ENCODE measurements around the gene PCDHB12.
"Not testable (repeated sequence)": the region's sequence is repeated elsewhere in the genome, so short reads cannot be mapped to it uniquely, and the experiment has no call there.

The PCDHB12 gene

DNA sequence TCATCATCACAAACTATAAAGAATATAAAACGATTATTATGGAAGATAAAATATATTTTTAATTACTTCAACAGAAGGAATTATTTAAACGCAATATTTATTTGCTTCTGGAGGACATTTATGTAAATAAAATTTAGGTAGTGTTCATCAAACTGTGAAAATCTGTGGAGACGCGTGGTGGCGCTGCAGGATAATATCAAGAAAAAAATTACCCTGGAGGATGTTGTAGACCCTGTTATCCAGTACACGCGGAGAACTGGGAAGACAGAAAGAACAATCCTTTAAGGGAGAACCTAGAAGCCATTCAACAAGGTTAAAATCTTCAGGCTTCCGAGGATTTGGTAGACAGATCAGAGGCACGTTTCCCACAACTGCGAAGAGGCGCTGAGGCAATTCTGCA is at the start of gene PCDHB12:
TSS of gene PCDHB12 (plus strand) at position 242 of the 400 bp plus-strand sequence. CDS start 189 bp downstream, outside the sequence.
- DNase-seq = peak; percentile 59

DNA sequence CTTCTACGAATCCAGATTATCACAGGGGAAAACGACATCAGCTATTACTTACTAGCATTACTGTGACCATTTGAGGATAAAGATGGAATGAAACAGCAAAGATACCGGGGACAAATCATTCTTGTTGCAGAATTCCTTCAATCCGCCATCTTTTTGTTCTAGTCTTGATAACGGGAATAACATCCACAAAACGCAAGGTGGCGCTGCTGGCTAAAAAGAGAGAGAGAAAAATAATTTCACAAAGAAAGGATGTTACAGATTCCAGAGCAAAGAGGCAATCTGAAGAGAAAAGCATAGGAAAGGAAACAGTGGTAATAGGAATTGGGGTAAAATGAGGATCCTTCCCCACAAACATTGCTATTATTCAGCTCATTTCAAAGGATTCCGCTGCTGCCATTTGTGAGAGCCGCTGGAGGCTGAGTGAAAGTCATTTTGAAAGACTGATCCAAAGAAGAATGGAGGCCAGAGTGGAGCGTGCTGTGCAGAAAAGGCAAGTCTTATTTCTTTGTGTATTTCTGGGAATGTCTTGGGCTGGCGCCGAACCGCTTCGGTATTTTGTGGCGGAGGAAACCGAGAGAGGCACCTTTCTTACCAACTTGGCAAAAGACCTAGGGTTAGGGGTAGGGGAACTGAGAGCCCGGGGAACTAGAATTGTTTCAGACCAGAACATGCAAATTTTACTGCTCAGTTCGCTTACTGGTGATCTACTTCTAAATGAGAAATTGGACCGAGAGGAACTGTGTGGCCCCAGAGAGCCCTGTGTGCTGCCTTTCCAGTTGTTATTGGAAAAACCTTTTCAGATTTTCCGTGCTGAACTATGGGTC is 35.9 kb upstream of the PCDHB12 start, which contains the start of gene PCDHB7:
TSS of gene PCDHB7 (plus strand) at position 264 of the 824 bp plus-strand sequence. CDS start at position 456, 192 bp downstream.
- DNase-seq = peak; percentile 12

DNA sequence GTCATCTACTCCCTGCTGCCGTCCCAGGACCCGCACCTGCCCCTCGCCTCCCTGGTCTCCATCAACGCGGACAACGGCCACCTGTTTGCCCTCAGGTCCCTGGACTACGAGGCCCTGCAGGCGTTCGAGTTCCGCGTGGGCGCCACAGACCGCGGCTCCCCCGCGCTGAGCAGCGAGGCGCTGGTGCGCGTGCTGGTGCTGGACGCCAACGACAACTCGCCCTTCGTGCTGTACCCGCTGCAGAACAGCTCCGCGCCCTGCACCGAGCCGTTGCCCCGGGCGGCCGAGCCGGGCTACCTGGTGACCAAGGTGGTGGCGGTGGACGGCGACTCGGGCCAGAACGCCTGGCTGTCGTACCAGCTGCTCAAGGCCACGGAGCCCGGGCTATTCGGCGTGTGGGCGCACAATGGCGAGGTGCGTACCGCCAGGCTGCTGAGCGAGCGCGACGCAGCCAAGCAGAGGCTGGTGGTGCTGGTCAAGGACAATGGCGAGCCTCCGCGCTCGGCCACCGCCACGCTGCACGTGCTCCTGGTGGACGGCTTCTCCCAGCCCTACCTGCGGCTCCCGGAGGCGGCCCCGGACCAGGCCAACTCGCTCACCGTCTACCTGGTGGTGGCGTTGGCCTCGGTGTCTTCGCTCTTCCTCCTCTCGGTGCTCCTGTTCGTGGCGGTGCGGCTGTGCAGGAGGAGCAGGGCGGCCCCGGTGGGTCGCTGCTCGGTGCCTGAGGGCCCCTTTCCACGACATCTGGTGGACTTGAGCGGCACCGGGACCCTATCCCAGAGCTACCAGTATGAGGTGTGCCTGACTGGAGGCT is 34.0 kb upstream of the PCDHB12 start:
- not testable (repeated sequence) for DNase-seq

DNA sequence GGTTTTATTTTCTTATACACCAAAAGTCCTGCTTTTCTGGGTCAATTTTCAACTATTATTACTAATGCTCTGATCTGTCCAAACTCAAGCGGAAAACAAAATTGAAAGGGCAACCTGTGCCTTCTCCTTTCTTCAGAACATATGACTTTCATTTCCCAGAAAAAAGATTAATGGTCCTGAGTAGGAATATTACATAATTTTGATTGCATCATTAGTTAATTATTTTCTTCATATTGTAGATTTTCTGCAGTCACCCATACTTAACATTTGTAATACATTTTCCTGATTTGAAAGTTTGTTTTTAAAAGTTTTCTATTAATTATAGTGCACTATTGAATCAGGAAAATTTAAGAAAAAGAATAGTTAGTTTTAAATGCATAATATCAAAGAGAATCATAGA is 32.6 kb upstream of the PCDHB12 start:
- no peak for DNase-seq

DNA sequence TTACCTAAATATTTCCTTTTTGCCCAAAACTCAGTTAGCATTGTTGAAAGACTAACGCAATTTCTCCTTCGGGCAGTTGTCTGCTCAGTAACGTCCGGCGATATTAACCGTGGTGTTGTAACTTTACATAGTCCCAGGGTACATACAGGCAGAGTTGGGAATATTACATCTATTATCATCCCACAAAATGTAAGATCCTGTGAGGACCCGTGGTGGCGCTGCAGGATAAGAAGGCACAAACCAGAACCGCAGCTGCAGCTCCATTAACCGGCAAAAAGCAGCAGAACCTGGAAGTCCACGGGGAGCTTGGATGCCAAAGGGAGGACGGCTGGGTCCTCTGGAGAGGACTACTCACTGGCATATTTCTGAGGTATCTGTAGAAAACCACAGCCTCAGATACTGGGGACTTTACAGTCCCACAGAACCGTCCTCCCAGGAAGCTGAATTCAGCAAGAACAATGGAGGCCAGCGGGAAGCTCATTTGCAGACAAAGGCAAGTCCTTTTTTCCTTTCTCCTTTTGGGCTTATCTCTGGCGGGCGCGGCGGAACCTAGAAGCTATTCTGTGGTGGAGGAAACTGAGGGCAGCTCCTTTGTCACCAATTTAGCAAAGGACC is 30.8 kb upstream of the PCDHB12 start, which contains the start of gene PCDHB8:
TSS of gene PCDHB8 (plus strand) at position 214 of the 615 bp plus-strand sequence. CDS start at position 459, 245 bp downstream.
- DNase-seq = peak; percentile 45

DNA sequence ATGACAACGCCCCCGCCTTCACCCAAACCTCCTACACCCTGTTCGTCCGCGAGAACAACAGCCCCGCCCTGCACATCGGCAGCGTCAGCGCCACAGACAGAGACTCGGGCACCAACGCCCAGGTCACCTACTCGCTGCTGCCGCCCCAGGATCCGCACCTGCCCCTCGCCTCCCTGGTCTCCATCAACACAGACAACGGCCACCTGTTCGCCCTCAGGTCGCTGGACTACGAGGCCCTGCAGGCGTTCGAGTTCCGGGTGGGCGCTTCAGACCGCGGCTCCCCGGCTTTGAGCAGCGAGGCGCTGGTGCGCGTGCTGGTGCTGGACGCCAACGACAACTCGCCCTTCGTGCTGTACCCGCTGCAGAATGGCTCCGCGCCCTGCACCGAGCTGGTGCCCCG is 29.1 kb upstream of the PCDHB12 start:
- not testable (repeated sequence) for DNase-seq

DNA sequence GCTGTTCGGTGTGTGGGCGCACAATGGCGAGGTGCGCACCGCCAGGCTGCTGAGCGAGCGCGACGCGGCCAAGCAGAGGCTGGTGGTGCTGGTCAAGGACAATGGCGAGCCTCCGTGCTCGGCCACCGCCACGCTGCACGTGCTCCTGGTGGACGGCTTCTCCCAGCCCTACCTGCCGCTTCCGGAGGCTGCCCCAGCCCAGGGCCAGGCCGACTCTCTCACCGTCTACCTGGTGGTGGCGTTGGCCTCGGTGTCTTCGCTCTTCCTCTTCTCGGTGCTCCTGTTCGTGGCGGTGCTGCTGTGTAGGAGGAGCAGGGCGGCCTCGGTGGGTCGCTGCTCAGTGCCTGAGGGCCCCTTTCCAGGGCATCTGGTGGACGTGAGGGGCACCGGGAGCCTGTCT is 28.6 kb upstream of the PCDHB12 start:
- DNase-seq = not testable (repeated sequence)

DNA sequence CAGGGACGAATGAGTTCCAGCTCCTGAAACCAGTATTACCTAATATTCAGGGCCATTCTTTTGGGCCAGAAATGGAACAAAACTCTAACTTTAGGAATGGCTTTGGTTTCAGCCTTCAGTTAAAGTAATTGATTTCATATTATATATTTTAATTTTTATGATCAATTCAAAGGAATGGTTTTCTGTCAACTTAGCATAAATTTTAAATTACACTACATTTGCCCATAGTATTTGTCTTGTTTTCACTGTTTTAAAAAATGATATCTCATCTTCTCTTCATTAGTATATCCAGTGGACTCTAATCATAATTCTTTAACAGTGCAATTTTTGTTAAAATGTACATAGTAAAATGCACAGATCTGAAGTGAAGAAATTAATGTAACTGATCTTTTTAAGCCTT is 28.2 kb upstream of the PCDHB12 start:
- no peak for DNase-seq

DNA sequence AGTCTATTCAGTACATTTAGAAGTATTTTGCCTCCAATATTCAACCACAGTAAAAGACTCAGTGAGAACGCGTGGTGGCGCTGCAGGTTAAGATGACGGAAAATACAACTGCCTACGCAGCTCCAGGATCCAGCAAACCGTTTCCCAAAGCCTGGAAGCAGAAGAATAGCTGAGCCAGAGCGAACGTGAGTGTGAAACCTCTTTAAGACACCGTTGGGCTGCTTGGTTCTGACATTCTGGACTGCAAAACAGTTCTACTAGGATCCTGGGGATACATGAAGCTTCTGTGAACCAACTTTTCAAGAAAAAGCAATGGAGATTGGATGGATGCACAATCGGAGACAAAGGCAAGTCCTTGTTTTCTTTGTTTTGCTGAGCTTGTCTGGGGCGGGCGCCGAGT is 26.3 kb upstream of the PCDHB12 start, which contains the start of gene PCDHB16:
TSS of gene PCDHB16 (plus strand) at position 140 of the 400 bp plus-strand sequence. CDS start at position 313, 173 bp downstream.
- DNase-seq = peak; percentile 28

DNA sequence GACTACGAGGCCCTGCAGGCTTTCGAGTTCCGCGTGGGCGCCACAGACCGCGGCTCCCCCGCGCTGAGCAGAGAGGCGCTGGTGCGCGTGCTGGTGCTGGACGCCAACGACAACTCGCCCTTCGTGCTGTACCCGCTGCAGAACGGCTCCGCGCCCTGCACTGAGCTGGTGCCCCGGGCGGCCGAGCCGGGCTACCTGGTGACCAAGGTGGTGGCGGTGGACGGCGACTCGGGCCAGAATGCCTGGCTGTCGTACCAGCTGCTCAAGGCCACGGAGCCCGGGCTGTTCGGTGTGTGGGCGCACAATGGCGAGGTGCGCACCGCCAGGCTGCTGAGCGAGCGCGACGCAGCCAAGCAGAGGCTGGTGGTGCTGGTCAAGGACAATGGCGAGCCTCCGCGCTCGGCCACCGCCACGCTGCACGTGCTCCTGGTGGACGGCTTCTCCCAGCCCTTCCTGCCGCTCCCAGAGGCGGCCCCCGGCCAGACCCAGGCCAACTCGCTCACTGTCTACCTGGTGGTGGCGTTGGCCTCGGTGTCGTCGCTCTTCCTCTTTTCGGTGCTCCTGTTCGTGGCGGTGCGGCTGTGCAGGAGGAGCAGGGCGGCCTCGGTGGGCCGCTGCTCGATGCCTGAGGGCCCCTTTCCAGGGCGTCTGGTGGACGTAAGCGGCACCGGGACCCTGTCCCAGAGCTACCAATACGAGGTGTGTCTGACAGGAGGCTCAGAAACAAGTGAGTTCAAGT is 24.2 kb upstream of the PCDHB12 start:
- not testable (repeated sequence) for DNase-seq

DNA sequence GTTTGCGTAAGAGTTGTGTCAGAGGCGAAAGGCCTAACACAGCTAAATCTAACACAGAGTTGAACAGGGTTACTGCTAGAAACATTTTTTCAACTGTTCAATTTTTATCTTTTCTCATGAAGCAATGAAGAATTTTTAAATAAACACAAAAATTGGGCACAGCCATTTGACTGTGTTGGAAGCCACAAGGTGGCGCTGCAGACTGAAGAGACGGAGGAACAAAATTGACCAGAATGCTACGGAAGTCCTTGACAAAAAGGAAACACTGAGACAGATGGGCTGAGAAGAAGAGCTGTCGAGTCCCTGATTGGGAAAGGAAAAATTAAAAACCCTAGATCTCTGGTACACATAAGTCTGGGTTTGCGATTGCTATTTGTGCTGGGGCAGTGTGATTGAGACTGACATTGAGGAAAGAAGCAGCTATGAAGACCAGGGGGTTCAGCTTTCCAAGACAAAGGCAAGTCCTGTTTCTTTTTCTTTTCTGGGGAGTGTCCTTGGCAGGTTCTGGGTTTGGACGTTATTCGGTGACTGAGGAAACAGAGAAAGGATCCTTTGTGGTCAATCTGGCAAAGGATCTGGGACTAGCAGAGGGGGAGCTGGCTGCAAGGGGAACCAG is 21.5 kb upstream of the PCDHB12 start, which contains the start of gene PCDHB9:
TSS of gene PCDHB9 (plus strand) at position 265 of the 616 bp plus-strand sequence. CDS start at position 423, 158 bp downstream.
- DNase-seq = peak; percentile 63

DNA sequence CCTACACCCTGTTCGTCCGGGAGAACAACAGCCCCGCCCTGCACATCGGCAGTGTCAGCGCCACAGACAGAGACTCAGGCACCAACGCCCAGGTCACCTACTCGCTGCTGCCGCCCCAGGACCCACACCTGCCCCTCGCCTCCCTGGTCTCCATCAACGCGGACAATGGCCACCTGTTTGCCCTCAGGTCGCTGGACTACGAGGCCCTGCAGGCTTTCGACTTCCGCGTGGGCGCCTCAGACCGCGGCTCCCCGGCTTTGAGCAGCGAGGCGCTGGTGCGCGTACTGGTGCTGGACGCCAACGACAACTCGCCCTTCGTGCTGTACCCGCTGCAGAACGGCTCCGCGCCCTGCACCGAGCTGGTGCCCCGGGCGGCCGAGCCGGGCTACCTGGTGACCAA is 19.8 kb upstream of the PCDHB12 start:
- DNase-seq = not testable (repeated sequence)

DNA sequence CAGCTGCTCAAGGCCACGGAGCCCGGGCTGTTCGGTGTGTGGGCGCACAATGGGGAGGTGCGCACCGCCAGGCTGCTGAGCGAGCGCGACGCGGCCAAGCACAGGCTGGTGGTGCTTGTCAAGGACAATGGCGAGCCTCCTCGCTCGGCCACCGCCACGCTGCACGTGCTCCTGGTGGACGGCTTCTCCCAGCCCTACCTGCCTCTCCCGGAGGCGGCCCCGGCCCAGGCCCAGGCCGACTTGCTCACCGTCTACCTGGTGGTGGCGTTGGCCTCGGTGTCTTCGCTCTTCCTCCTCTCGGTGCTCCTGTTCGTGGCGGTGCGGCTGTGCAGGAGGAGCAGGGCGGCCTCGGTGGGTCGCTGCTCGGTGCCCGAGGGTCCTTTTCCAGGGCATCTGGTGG is 19.4 kb upstream of the PCDHB12 start:
- DNase-seq = not testable (repeated sequence)

DNA sequence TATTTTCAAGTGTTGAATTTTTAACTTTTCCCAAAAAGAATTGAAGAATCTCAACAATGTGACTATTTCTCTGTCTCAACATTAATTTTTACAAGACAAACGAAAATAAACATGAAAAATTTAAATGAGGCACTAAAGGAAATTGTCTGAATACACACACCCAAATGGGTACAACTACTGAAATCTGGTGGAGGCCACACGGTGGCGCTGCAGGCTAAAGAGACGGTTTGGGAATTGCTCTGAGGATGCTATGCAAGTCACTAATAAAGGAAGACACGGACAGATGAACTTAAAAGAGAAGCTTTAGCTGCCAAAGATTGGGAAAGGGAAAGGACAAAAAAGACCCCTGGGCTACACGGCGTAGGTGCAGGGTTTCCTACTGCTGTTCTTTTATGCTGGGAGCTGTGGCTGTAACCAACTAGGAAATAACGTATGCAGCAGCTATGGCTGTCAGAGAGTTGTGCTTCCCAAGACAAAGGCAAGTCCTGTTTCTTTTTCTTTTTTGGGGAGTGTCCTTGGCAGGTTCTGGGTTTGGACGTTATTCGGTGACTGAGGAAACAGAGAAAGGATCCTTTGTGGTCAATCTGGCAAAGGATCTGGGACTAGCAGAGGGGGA is 16.3 kb upstream of the PCDHB12 start, which contains the start of gene PCDHB10:
TSS of gene PCDHB10 (plus strand) at position 244 of the 616 bp plus-strand sequence. CDS start at position 444, 200 bp downstream.
- peak; percentile 53 for DNase-seq

DNA sequence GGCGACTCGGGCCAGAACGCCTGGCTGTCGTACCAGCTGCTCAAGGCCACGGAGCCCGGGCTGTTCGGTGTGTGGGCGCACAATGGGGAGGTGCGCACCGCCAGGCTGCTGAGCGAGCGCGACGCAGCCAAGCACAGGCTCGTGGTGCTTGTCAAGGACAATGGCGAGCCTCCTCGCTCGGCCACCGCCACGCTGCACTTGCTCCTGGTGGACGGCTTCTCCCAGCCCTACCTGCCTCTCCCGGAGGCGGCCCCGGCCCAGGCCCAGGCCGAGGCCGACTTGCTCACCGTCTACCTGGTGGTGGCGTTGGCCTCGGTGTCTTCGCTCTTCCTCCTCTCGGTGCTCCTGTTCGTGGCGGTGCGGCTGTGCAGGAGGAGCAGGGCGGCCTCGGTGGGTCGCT is 14.2 kb upstream of the PCDHB12 start:
- DNase-seq = not testable (repeated sequence)

DNA sequence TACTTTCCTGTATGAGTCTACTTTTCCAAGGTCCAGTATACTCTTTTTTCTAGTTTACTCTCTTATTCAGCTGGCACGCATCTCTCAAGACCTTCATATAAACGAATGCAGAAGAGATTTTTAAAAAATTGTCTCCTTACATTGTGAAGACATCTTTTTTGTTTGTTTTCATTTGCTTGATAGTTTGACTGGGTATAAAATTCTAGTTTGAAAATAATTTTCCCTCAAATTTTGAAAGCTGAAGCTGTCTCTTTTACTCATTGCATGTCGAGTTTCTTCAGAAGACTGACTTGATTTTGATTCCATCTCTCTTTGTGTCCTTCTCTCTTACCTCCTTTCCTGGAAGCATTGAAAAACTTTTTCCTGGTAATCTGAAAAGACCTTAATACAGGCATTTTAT is 12.2 kb upstream of the PCDHB12 start:
- DNase-seq = no peak

DNA sequence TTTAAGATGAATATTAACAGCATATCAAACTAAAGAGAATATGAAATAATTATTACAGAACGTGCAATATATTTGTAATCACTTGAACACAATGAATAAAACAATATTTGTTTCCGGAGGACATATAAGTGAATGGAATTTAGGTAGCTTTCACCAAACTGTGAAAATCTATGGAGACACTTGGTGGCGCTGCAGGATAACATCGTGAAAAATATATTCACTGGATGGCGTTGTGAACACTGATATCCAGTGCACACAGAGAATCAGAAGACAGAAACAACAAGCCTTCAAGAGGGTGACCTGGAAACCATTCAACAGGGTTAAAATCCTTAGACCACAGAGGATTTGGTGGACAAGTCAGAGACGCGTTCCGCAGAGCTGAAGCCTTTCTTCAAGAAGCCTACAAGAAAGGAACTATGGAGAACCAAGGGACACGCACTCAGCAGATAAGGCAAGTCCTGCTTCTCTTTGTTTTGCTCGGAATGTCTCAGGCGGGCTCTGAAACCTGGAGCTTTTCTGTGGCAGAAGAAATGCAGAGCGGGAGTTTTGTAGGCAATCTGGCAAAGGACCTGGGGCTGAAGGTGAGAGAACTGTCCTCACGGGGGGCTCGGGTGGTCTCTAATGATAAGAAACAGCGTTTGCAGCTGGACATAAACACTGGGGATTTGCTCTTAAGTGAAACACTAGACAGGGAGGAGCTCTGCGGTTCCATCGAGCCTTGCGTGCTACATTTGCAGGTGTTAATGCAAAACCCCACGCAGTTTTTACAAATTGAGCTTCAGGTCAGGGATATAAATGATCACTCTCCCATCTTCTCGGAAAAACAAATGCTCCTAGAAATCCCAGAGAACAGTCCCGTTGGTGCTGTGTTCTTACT is 8.9 kb upstream of the PCDHB12 start, which contains the start of gene PCDHB11:
TSS of gene PCDHB11 (plus strand) at position 269 of the 877 bp plus-strand sequence. CDS start at position 417, 148 bp downstream.
- DNase-seq = peak; percentile 64

DNA sequence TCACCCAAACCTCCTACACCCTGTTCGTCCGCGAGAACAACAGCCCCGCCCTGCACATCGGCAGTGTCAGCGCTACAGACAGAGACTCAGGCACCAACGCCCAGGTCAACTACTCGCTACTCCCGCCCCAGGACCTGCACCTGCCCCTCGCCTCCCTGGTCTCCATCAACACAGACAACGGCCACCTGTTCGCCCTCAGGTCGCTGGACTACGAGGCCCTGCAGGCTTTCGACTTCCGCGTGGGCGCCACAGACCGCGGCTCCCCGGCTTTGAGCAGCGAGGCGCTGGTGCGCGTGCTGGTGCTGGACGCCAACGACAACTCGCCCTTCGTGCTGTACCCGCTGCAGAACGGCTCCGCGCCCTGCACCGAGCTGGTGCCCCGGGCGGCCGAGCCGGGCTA is 7.4 kb upstream of the PCDHB12 start:
- DNase-seq = not testable (repeated sequence)

DNA sequence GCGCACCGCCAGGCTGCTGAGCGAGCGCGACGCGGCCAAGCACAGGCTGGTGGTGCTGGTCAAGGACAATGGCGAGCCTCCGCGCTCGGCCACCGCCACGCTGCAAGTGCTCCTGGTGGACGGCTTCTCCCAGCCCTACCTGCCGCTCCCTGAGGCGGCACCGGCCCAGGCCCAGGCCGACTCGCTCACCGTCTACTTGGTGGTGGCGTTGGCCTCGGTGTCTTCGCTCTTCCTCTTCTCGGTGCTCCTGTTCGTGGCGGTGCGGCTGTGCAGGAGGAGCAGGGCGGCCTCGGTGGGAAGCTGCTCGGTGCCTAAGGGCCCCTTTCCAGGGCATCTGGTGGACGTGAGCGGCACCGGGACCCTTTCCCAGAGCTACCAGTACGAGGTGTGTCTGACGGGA is 6.9 kb upstream of the PCDHB12 start:
- not testable (repeated sequence) for DNase-seq

DNA sequence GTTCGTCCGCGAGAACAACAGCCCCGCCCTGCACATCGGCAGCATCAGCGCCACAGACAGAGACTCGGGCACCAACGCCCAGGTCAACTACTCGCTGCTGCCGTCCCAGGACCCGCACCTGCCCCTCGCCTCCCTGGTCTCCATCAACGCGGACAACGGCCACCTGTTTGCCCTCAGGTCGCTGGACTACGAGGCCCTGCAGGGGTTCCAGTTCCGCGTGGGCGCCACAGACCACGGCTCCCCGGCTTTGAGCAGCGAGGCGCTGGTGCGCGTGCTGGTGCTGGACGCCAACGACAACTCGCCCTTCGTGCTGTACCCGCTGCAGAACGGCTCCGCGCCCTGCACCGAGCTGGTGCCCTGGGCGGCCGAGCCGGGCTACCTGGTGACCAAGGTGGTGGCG is 1.8 kb downstream of the PCDHB12 start:
- DNase-seq = not testable (repeated sequence)

Data from COR-L47 (cell line).